Measurements from ENCODE around the gene PPP2R2B. TPM values are rescaled to one million over a fixed set of nuclear protein-coding genes. Genes with fewer than 3 reads are reported as not detected.

PPP2R2B gene
- total and polyA plus RNA-seq, 12 donors, result 0.35 to 11.7 (median 4.7) TPM

GRCh38 chr5:146721073-146721815 lies 157.3 kb downstream of the PPP2R2B start:
- intact Hi-C loops (cut with DNase I), result no loop called here
- H3K27ac ChIP-seq, result no peak overlapping the region
- TF ChIP-seq POLR2A (IDR thresholded peaks at IDR 0.05), result no peak
- H3K36me3 ChIP-seq (replicated peaks in 1 of 2), result no peaks in the 10 kb centered on the region
- peaks cover 0 to 23% of the 10 kb centered on the region in 2 donors for H3K4me1 ChIP-seq (replicated peaks in 1 of 2)
- H3K27me3 ChIP-seq, result no peaks in the 10 kb centered on the region
- peak in 2 of 7 donors; percentile 9 to 24 for DNase-seq
- H3K4me3 ChIP-seq, result no peak overlapping the region
- no peaks in the 10 kb centered on the region for H3K9me3 ChIP-seq (replicated peaks in 1 of 3)
- 75 to 79% (median 76%) methylated on average over 5 of the region's 5 CpGs for WGBS, 4 donors

GRCh38 chr5:146720107-146720506 lies 158.4 kb downstream of the PPP2R2B start:
- Histone ChIP-seq H3K4me1 (replicated peaks in 1 of 2) (peaks cover 0 to 23% of the 10 kb centered on the region in 2 donors), H3K4me3 (no peak overlapping the region), H3K9me3 (replicated peaks in 1 of 3) (no peaks in the 10 kb centered on the region), H3K36me3 (replicated peaks in 1 of 2) (no peaks in the 10 kb centered on the region), H3K27me3 (no peaks in the 10 kb centered on the region), H3K27ac (no peak overlapping the region)
- TF ChIP-seq CTCF (IDR thresholded peaks at IDR 0.05), result no peak
- no peak for TF ChIP-seq POLR2A (IDR thresholded peaks at IDR 0.05)
- 76 to 92% (median 83%) methylated on average over 1 of the region's 1 CpG for WGBS, 4 donors
- intact Hi-C loops (cut with DNase I), result no loop called here
- no peak for DNase-seq

GRCh38 chr5:146719179-146719578 lies 159.4 kb downstream of the PPP2R2B start:
- no peaks in the 10 kb centered on the region for H3K36me3 ChIP-seq (replicated peaks in 1 of 2)
- no peak for TF ChIP-seq CTCF (IDR thresholded peaks at IDR 0.05)
- TF ChIP-seq POLR2A (IDR thresholded peaks at IDR 0.05), result no peak
- no peak overlapping the region for H3K4me3 ChIP-seq
- no peak overlapping the region for H3K27ac ChIP-seq
- peaks cover 0 to 23% of the 10 kb centered on the region in 2 donors for H3K4me1 ChIP-seq (replicated peaks in 1 of 2)
- H3K9me3 ChIP-seq (replicated peaks in 1 of 3), result no peaks in the 10 kb centered on the region
- no peaks in the 10 kb centered on the region for H3K27me3 ChIP-seq
- DNase-seq, result no peak
- intact Hi-C loops (cut with DNase I), result no loop called here

- no peak for TF ChIP-seq POLR2A (IDR thresholded peaks at IDR 0.05)
- TF ChIP-seq CTCF (IDR thresholded peaks at IDR 0.05), result no peak
- intact Hi-C loops (cut with DNase I), result no loop called here
- no peaks in the 10 kb centered on the region for H3K36me3 ChIP-seq (replicated peaks in 1 of 2)
- no peak for DNase-seq
- no peak overlapping the region for H3K4me3 ChIP-seq
- H3K9me3 ChIP-seq (replicated peaks in 1 of 3), result no peaks in the 10 kb centered on the region
- no peaks in the 10 kb centered on the region for H3K27me3 ChIP-seq
- WGBS, 4 donors, result 72 to 89% (median 81%) methylated on average over 3 of the region's 3 CpGs
- H3K4me1 ChIP-seq (replicated peaks in 1 of 2), result peaks cover 0 to 23% of the 10 kb centered on the region in 2 donors
- no peak overlapping the region for H3K27ac ChIP-seq
Observed at GRCh38 chr5:146718609-146719008, 159.9 kb downstream of the PPP2R2B start.

- H3K36me3 ChIP-seq (replicated peaks in 1 of 2), result no peaks in the 10 kb centered on the region
- H3K27me3 ChIP-seq, result no peaks in the 10 kb centered on the region
- H3K9me3 ChIP-seq (replicated peaks in 1 of 3), result no peaks in the 10 kb centered on the region
- H3K4me3 ChIP-seq, result no peak overlapping the region
- no peak for TF ChIP-seq CTCF (IDR thresholded peaks at IDR 0.05)
- no peak for TF ChIP-seq POLR2A (IDR thresholded peaks at IDR 0.05)
- no peak overlapping the region for H3K27ac ChIP-seq
- intact Hi-C loops (cut with DNase I), result no loop called here
- 62 to 71% (median 64%) methylated on average over 3 of the region's 3 CpGs for WGBS, 4 donors
- H3K4me1 ChIP-seq (replicated peaks in 1 of 2), result peaks cover 0 to 23% of the 10 kb centered on the region in 2 donors
- DNase-seq, result no peak
Observed at GRCh38 chr5:146717951-146718350, 160.6 kb downstream of the PPP2R2B start.
